Central memory CD8-positive, alpha-beta T cell (primary cell): ENCODE measurements around the gene MYO1F.

Source experiments
- ATAC-seq: fragments of 150-1000 bp; cut with Tn5 transposase; replicated peaks from 2 replicates; pipeline ENCODE4 v1.10.0; 2022; ENCODE audit warnings: mild to moderate bottlenecking, moderate FRiP score, moderate number of reproducible peaks; ENCODE audit not compliant: poor library complexity, severe bottlenecking; ENCODE audit errors: extremely low read depth
- DNase-seq, 2 donors: peaks; one replicate each; pipeline ENCODE4 v3.0.0; 2021; ENCODE audit warnings: low spot score in 2 of 2
- H3K27ac Mint-ChIP-seq: one replicate; pipeline ENCODE4 v1.8.0; 2022; ENCODE audit warnings: low read depth, mild to moderate bottlenecking, moderate library complexity, mixed read lengths
- H3K27me3 Mint-ChIP-seq: one replicate; pipeline ENCODE4 v1.8.0; 2022; ENCODE audit warnings: mixed read lengths
- H3K36me3 Mint-ChIP-seq: one replicate; pipeline ENCODE4 v1.8.0; 2022; ENCODE audit warnings: mild to moderate bottlenecking, moderate library complexity, mixed read lengths; ENCODE audit not compliant: insufficient read depth
- H3K4me1 Mint-ChIP-seq: one replicate; pipeline ENCODE4 v1.8.0; 2022; ENCODE audit warnings: mixed read lengths
- H3K4me3 Mint-ChIP-seq: one replicate; pipeline ENCODE4 v1.8.0; 2022; ENCODE audit warnings: mild to moderate bottlenecking, moderate library complexity, mixed read lengths
- H3K9me3 Mint-ChIP-seq: one replicate; pipeline ENCODE4 v1.8.0; 2022; ENCODE audit warnings: mixed read lengths

MYO1F gene

DNA sequence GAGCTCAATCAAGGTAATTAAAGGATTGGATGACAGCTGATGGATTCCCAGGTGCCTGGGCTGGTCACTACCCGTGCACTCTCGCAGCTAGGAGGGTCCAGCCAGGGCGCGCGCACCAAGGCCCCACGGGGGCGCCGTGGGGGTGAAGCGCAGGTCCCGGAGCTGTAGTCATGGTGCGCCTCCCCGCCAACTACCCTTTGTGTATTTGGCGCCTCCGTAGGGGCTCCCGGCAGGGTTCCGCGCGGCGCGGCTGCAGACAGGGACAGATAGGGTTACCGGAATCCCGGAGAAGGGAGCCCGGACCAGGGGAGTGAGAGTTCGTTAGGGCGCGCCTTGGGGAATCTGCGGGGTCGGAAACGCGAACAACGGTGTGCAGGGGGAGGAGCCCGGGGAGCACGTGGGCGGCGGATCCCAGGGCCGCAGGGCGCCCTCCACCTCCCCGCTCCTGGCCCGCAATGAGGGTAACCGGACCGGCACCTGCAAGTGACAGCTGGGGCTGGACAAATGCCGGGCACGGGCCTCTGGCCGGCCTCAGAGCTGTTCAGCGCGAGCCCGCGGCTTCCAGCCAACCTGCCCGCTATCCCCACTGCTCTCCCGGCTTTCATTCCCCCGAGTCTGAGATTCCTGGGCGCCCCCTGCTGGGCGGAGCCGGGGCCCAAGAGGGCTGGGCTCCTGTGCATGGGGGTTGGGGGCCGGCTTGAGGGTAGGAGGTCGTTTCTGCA is 71.4 kb downstream of the MYO1F start:
- H3K27me3 Mint-ChIP-seq: no peaks in the 10 kb centered on the region
- H3K4me1 Mint-ChIP-seq: peaks cover 17% of the 10 kb centered on the region
- no peaks in the 10 kb centered on the region for H3K9me3 Mint-ChIP-seq
- H3K27ac Mint-ChIP-seq: peak overlapping the region; percentile 68
- ATAC-seq: peak; percentile 57
- peak overlapping the region; percentile 90 for H3K4me3 Mint-ChIP-seq
- H3K36me3 Mint-ChIP-seq: peaks cover 20% of the 10 kb centered on the region
- DNase-seq: peak; percentile 37 to 52

DNA sequence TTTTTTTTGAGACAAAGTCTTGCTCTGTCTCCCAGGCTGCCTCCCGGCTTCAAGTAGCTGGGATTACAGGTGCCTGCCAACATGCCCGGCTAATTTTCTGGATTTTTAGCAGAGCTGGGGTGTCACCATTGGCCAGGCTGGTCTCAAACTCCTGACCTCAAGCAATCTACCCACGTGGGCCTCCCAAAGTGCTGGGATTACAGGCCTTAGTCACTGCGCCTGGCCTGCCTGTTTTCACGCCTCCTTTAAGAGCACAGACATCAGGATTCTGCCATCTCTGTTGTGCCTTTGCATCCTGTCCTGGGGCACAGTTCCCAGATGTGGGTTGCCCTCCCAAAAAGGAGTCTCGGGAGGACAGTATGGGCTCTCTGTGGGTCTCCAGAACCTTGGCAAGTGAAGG is 72.3 kb downstream of the MYO1F start:
- Mint-ChIP-seq H3K4me1 (peaks cover 24% of the 10 kb centered on the region), H3K27ac (no peak overlapping the region), H3K4me3 (peak overlapping the region; percentile 90), H3K36me3 (peaks cover 21% of the 10 kb centered on the region), H3K9me3 (no peaks in the 10 kb centered on the region), H3K27me3 (no peaks in the 10 kb centered on the region)
- no peak for DNase-seq
- no peak for ATAC-seq

DNA sequence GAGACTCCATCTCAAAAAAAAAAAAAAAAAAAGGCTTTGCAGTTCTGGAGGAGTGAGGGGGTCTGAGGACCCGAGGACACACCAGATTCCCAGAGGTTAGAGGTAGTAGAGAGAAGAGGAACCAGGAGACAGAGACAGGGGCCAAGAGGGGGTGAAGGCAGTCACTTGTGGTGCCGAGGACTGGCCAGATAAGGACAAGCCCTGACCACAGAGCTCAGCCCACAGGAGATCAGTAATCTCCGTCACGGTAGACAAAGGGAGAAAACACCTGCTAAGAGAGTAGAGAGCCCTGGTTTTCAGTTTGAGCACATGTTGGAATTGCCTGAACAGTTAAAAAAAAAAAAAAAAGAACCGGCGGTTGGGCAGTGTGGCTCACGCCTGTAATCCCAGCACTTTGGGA is 73.1 kb downstream of the MYO1F start:
- H3K27ac Mint-ChIP-seq: no peak overlapping the region
- H3K27me3 Mint-ChIP-seq: no peaks in the 10 kb centered on the region
- ATAC-seq (no peak), DNase-seq (no peak)
- H3K4me1 Mint-ChIP-seq: peaks cover 24% of the 10 kb centered on the region
- peak overlapping the region; percentile 65 for H3K4me3 Mint-ChIP-seq
- peaks cover 18% of the 10 kb centered on the region for H3K36me3 Mint-ChIP-seq
- H3K9me3 Mint-ChIP-seq: no peaks in the 10 kb centered on the region

DNA sequence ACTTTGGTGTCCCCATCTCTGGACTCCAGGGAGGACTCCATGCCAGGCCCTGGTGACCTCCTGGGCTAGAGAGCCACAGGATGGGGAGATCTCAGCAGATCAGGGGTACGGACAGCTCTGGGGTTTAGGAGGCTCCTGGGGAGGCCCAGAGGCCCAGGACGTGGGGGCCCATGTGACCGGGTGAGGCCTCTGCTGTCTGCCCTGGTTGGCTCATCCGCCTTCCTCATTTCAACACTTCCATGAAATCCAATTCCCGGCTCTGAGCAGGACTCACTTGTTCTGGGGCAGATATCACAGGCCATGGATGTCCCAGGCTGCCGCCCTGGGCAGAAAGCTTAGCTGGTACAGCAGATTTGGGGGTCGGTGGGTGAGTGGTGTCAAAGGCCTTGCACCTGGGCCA is 73.7 kb downstream of the MYO1F start:
- Mint-ChIP-seq H3K4me3 (no peak overlapping the region), H3K27me3 (no peaks in the 10 kb centered on the region), H3K36me3 (peaks cover 18% of the 10 kb centered on the region), H3K9me3 (no peaks in the 10 kb centered on the region), H3K27ac (no peak overlapping the region), H3K4me1 (peaks cover 24% of the 10 kb centered on the region)
- ATAC-seq (no peak), DNase-seq (no peak)

DNA sequence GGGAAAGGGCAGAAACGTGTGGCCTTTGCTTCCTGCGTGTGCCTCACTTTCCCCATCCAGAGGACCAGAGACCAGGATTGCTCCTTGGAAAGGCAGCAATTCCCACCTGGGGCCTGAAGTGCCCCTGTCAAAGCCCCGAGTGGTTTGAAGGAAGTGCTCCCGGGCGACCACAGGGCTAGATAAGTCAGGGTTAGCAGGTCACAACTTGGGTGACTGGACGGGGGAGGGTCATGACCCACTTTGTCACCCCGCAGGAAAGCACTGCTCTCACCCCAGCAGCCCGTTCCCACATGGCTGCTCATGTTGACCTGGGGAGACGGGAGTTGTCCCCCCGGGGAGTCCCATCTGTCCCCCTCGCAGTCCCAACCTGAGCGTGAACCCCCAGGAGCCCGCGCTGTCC is 75.3 kb downstream of the MYO1F start:
- Mint-ChIP-seq H3K4me1 (peaks cover 24% of the 10 kb centered on the region), H3K9me3 (no peaks in the 10 kb centered on the region), H3K36me3 (peaks cover 15% of the 10 kb centered on the region), H3K4me3 (no peak overlapping the region), H3K27ac (no peak overlapping the region), H3K27me3 (no peaks in the 10 kb centered on the region)
- ATAC-seq (no peak), DNase-seq (no peak)

DNA sequence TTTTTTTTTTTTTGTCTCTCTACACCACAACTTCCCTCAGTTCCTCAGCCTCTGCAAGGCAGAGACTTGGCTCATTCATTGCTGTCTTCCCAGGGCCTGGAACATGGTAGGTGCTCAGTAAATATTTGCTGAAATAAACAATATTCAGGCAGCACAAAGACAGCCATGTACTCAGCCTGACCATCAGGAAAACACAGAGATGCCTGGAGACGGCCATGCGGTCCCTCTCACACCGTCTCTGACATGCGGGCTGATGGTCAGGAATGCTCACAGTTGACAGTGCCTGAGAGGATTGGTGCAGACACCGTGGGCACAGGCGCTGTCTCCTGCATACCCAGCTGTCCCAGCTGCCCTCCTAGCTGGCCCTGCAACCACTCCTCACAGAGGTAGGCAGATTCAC is 75.7 kb downstream of the MYO1F start:
- H3K27me3 Mint-ChIP-seq: no peaks in the 10 kb centered on the region
- H3K36me3 Mint-ChIP-seq: peaks cover 14% of the 10 kb centered on the region
- no peak overlapping the region for H3K4me3 Mint-ChIP-seq
- ATAC-seq (no peak), DNase-seq (no peak)
- H3K4me1 Mint-ChIP-seq: peaks cover 23% of the 10 kb centered on the region
- no peaks in the 10 kb centered on the region for H3K9me3 Mint-ChIP-seq
- no peak overlapping the region for H3K27ac Mint-ChIP-seq

DNA sequence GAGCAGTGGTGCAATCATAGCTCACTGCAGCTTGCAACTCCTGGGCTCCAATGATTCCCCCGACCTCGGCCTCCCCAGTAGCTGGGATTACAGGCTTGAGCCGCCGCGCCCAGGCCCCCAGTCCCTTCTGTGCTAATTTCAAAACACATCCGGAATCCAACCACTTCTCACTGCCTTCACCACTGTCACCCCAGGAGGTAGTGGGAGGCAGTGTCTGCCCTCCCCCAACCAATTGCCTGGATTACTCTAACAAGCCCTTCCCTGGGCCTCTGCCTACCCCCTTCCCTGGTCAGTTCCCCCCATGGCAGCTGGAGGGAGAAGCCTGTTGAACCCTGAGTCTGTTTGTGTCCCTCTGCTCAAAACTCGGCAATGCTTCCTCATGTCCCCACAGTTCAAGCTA is 77.1 kb downstream of the MYO1F start:
- Mint-ChIP-seq H3K27ac (peak overlapping the region; percentile 83), H3K4me1 (peaks cover 10% of the 10 kb centered on the region), H3K27me3 (no peaks in the 10 kb centered on the region), H3K36me3 (peaks cover 6% of the 10 kb centered on the region), H3K9me3 (no peaks in the 10 kb centered on the region), H3K4me3 (no peak overlapping the region)
- DNase-seq (no peak), ATAC-seq (no peak)

DNA sequence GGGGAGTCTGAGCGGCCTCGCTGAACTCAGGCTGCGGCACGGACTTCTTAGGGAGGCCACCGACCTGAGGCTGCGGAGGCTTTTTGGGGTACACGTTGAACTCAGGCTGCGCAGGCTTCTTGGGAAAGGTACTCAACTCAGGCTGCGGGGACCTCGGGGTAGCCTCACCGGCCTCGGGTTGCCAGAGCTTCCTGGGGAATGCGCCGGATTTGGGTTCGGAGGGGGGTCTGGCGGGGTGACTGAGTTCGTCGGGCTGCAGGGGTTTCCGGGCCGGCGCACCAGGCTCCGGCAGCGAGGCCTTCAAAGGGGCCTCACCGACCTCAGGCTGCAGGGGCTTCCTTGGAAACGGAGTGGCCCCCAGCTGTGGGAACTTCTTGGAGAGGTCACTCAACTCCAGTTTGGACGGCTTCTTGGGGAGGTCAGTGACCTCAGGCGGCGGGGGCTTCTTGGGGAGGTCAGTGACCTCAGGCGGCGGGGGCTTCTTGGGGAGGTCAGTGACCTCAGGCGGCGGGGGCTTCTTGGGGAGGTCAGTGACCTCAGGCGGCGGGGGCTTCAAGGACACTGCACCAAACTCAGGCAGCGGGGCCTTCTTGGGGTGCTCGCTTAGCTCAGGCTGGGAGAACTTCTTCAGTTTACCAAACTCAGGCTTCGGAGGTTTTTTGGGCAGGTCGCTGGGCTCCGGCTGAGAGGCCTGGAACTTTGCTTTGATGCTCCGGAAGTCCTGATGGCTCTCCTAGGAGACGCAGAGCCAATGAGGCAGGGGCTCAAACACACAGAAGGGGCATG is 78.0 kb downstream of the MYO1F start:
- no peak overlapping the region for H3K4me3 Mint-ChIP-seq
- H3K9me3 Mint-ChIP-seq: no peaks in the 10 kb centered on the region
- no peaks in the 10 kb centered on the region for H3K27me3 Mint-ChIP-seq
- ATAC-seq (no peak), DNase-seq (no peak)
- no peak overlapping the region for H3K27ac Mint-ChIP-seq
- H3K36me3 Mint-ChIP-seq: peaks cover 6% of the 10 kb centered on the region
- H3K4me1 Mint-ChIP-seq: peaks cover 7% of the 10 kb centered on the region

DNA sequence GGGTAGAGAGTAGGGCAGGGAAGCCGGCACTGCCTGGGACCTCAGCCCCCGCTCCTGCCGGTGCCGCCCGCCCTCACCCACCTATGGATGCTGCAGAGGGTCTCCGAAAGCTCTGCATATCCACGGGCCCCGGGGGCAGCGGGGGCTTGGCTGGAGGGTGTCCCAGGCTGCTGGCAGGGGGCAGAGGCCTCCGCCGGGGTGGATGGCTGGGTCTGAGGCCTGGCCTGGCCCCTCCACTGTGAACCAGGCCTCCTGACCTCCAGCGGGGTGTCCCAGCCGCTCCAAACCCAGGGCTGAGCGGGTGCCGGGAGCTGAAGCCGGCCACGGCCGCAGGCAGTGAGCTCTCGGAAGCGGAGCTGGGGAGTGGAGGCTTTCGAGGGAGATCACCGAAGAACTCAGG is 78.9 kb downstream of the MYO1F start:
- Mint-ChIP-seq H3K9me3 (no peaks in the 10 kb centered on the region), H3K4me1 (peaks cover 7% of the 10 kb centered on the region), H3K27ac (no peak overlapping the region), H3K4me3 (no peak overlapping the region), H3K27me3 (no peaks in the 10 kb centered on the region), H3K36me3 (peaks cover 4% of the 10 kb centered on the region)
- DNase-seq (no peak), ATAC-seq (no peak)

DNA sequence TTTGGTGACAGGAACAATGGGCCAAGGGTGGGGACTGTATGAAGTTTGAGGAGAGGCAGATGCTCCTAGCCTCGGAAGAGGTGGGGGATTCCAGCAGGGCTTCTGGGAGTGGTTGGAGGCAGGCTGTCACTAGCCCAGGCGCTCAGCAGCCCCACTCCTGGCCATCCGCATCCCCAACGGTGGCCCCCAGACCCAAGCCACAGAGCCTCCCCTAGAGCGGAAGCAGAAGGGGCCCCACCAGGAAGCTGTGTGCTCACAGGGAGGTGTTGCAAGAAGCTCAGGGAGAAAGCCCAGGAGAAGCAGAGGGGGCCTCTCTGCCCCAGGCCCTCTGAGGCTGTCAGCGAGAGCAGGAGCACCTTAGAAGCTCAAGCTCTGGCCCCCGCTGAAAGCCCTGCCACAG is 83.1 kb downstream of the MYO1F start:
- no peak overlapping the region for H3K4me3 Mint-ChIP-seq
- H3K27ac Mint-ChIP-seq: peak overlapping the region; percentile 32
- no peak for DNase-seq
- no peaks in the 10 kb centered on the region for H3K4me1 Mint-ChIP-seq
- no peak for ATAC-seq
- no peaks in the 10 kb centered on the region for H3K9me3 Mint-ChIP-seq
- H3K36me3 Mint-ChIP-seq: peaks cover 14% of the 10 kb centered on the region
- H3K27me3 Mint-ChIP-seq: no peaks in the 10 kb centered on the region

DNA sequence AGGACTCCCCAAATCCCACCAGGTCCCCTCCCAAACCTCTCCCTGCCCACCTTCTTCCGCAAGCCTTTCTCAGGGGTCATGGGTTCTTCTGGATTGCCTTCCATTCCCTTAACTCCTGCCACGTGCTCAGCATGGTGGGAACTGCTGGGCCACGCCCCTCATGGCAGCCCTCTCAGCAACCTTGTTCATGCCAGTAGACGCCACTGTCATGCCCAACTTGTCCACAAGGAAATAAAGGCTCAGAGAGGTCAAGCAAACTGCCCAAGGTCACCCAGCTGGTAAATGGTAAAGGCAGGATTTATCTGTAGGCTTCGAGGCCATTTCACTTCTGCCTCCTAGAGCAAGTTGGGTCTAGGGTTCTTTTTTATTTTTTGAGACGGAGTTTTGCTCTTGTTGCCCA is 85.7 kb downstream of the MYO1F start:
- Mint-ChIP-seq H3K27ac (no peak overlapping the region), H3K4me1 (peaks cover 21% of the 10 kb centered on the region), H3K4me3 (no peak overlapping the region)

DNA sequence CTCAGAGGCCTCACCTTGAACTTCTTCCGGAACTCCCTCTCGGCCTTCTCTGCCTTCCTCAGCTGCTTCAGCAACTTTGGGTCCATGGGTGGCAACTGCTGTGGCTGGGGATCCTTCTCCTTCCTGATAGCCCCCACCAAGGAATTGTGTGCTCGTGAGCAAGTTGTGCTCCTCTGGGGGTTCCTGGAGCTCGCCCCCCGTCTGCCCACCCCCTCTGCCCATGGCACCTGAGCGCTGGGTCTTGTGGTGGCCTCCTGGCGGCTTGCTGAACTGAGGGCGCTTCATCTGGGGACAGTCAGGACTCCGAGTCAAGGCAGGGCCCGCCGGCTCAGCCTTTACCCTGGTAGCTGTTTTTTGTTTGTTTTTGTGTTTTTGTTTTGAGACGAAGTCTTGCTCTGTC is 86.4 kb downstream of the MYO1F start:
- no peak overlapping the region for H3K27ac Mint-ChIP-seq
- no peaks in the 10 kb centered on the region for H3K27me3 Mint-ChIP-seq
- ATAC-seq (no peak), DNase-seq (no peak)
- peaks cover 44% of the 10 kb centered on the region for H3K36me3 Mint-ChIP-seq
- no peaks in the 10 kb centered on the region for H3K9me3 Mint-ChIP-seq
- H3K4me3 Mint-ChIP-seq: no peak overlapping the region
- H3K4me1 Mint-ChIP-seq: peaks cover 27% of the 10 kb centered on the region

More for the DNA sequence above, 85.7 kb downstream of the MYO1F start:
- H3K36me3 Mint-ChIP-seq: peaks cover 37% of the 10 kb centered on the region
- H3K27me3 Mint-ChIP-seq: no peaks in the 10 kb centered on the region
- ATAC-seq (no peak), DNase-seq (no peak)
- no peaks in the 10 kb centered on the region for H3K9me3 Mint-ChIP-seq

DNA sequence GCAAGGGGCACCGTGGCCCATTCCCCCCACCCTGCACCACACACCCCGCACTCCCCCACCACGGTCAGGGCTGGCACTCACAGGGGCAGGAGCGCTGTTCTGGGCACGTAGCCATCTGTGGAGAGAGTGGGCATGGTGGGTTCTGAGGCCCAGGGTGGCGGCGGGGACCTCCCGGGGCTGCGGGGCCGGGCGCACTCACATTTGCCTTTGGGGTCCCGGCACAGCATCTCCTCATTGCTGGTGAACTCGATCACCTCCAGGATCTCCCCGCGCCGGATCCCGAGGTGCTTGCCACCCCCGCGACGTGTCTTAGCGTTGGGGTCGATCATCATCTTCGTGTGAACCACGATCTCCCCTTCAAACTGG is 86.9 kb downstream of the MYO1F start:
- peaks cover 27% of the 10 kb centered on the region for H3K4me1 Mint-ChIP-seq
- no peak overlapping the region for H3K4me3 Mint-ChIP-seq
- peaks cover 46% of the 10 kb centered on the region for H3K36me3 Mint-ChIP-seq
- DNase-seq (no peak), ATAC-seq (no peak)
- H3K27ac Mint-ChIP-seq: no peak overlapping the region
- no peaks in the 10 kb centered on the region for H3K9me3 Mint-ChIP-seq
- H3K27me3 Mint-ChIP-seq: no peaks in the 10 kb centered on the region
